Measurements from ENCODE around the gene ATRX.
"Not testable (repeated sequence)": the region's sequence is repeated elsewhere in the genome, so short reads cannot be mapped to it uniquely, and the experiment has no call there.

ATRX gene

DNA sequence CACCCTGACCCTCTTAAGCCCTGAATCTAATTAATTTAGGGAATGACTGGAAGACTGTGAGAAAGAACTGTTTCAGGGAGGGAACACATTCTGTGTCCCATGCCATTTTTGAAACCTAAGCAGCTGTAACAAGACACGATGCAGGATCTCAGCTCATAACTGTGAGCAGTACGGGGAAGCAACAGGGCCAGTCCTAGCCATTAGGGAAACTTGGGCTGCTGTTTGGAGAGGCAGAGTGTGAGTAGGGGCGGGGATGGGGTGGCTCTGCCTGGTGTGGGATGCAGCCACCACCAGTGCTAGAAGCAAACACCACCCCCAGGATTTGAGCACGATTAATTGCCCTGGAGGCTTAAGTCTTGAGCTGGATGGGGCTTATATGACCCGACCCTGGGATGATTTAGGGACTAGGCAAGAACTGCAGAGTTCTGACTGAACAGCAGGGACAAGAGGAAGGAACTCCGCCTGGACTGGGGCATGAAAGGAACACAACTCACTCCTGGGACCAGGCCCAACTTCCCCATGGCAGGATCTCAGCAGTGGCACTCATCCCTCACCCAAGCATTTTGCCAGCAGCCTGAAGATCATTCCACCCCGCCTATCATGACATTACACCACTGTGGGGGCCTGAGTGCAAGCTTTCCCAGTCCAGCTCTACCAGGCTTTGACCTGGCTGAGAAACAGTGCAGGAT is 43.1 kb downstream of the ATRX start:
- Histone ChIP-seq H3K4me3 (ENCODE audit: low read depth, low read length) (no peak overlapping the region), H3K27me3 (ENCODE audit: insufficient read depth, low read depth, severe bottlenecking) (peaks cover 2% of the 10 kb centered on the region), H3K9me3 (ENCODE audit: severe bottlenecking) (no peaks in the 10 kb centered on the region), H3K27ac (no peak overlapping the region), H3K36me3 (no peaks in the 10 kb centered on the region)
- TF ChIP-seq, protein P1, sequence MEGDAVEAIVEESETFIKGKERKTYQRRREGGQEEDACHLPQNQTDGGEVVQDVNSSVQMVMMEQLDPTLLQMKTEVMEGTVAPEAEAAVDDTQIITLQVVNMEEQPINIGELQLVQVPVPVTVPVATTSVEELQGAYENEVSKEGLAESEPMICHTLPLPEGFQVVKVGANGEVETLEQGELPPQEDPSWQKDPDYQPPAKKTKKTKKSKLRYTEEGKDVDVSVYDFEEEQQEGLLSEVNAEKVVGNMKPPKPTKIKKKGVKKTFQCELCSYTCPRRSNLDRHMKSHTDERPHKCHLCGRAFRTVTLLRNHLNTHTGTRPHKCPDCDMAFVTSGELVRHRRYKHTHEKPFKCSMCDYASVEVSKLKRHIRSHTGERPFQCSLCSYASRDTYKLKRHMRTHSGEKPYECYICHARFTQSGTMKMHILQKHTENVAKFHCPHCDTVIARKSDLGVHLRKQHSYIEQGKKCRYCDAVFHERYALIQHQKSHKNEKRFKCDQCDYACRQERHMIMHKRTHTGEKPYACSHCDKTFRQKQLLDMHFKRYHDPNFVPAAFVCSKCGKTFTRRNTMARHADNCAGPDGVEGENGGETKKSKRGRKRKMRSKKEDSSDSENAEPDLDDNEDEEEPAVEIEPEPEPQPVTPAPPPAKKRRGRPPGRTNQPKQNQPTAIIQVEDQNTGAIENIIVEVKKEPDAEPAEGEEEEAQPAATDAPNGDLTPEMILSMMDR (IDR thresholded peaks at IDR 0.05; ENCODE audit: low read depth, low read length) = no peak
- peak; percentile 25 for DNase-seq

DNA sequence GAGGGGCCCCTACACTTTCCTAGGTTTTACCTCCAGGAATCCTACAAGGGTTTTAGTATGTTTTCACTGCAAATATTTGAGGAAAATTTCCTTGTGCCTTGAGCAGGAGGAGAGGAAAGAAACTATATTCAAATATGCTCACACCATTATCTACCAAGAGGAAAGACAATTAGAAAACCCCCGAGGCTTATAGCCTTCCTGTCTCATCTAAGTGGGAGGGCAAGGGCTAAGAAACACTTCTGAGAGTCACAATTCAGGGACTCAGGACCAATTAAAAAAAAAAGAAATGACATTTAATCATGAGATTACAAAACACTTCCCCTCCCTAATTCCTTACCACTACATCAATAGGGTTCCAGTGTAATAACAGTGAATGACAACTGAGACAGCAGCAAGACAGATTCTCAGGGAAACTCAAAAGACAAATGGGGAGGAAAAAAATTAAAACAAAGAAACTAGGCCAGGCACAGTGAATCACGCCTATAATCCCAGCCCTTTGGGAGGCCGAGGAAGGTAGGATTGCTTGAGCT is 45.6 kb downstream of the ATRX start:
- H3K9me3 ChIP-seq (ENCODE audit: severe bottlenecking) = no peaks in the 10 kb centered on the region
- no peak overlapping the region for H3K4me3 ChIP-seq (ENCODE audit: low read depth, low read length)
- DNase-seq = no peak
- no peak overlapping the region for H3K27ac ChIP-seq
- TF ChIP-seq, protein P1 (IDR thresholded peaks at IDR 0.05; ENCODE audit: low read depth, low read length) = no peak
- peaks cover 2% of the 10 kb centered on the region for H3K27me3 ChIP-seq (ENCODE audit: insufficient read depth, low read depth, severe bottlenecking)
- no peaks in the 10 kb centered on the region for H3K36me3 ChIP-seq

DNA sequence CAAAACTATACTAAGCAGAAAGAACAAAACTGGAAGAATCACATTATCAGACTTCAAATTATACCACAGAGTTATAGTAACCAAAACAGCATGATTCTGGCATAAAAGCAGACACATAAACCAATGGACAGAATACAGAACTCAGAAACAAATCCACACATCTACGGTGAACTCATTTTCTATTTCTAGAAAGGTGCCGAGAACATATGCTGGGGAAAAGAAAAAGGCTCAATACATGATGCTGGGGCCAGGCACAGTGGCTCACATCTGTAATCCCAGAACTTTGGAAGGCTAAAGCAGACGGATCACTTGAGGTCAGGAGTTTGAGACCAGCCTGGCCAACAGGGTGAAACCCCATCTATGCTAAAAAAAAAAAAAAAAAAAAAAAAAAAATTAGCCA is 52.7 kb downstream of the ATRX start:
- Histone ChIP-seq H3K4me3 (ENCODE audit: low read depth, low read length) (no peak overlapping the region), H3K27me3 (ENCODE audit: insufficient read depth, low read depth, severe bottlenecking) (no peaks in the 10 kb centered on the region)

DNA sequence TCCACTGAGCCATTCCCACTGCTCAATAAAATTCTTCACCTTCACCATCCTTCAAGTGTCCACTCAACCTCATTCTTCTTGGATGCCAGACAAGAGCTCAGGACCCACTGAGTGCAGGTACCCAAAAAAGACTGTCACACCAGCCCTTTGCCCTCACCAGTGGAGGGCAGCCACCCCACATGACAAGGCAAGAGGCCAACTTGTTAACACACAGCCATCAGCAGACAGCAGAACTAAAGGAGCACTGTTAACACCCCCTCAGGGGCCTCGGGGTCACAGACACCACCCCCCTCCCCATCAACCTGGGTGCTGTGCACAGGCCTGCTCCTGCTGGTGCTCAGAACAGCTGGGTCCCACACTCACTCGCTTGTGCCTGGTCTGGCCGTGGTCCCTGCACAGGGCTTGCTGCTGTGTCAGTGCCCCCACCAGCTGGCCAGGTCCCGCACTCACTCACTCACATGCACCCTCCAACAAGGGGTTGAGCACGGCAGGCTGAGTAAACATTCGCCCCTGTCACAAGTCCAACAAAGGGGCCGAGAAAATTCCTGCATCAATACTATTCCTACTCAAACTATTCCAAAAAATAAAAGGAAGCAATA is 54.1 kb downstream of the ATRX start:
- TF ChIP-seq, protein P1 (IDR thresholded peaks at IDR 0.05; ENCODE audit: low read depth, low read length) = no peak
- Histone ChIP-seq H3K36me3 (no peaks in the 10 kb centered on the region), H3K27ac (no peak overlapping the region), H3K9me3 (ENCODE audit: severe bottlenecking) (no peaks in the 10 kb centered on the region), H3K4me3 (ENCODE audit: low read depth, low read length) (no peak overlapping the region), H3K27me3 (ENCODE audit: insufficient read depth, low read depth, severe bottlenecking) (no peaks in the 10 kb centered on the region)
- DNase-seq = no peak

More for the DNA sequence above, 52.7 kb downstream of the ATRX start:
- Histone ChIP-seq H3K9me3 (ENCODE audit: severe bottlenecking) (no peaks in the 10 kb centered on the region), H3K36me3 (no peaks in the 10 kb centered on the region), H3K27ac (no peak overlapping the region)
- no peak for DNase-seq
- TF ChIP-seq, protein P1 (IDR thresholded peaks at IDR 0.05; ENCODE audit: low read depth, low read length) = no peak

DNA sequence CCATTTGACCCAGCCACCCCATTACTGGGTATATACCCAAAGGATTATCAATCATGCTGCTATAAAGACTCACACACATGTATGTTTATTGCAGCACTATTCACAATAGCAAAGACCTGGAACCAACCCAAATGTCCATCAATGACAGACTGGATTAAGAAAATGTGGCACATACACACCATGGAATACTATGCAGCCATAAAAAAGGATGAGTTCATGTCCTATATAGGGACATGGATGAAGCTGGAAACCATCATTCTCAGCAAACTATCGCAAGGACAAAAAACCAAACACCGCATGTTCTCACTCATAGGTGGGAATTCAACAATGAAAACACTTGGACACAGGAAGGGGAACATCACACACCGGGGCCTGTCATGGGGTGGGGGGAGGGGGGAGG is 59.9 kb downstream of the ATRX start:
- not testable (repeated sequence) for H3K27ac ChIP-seq; DNase-seq; H3K9me3 ChIP-seq (ENCODE audit: severe bottlenecking); H3K36me3 ChIP-seq; H3K27me3 ChIP-seq (ENCODE audit: insufficient read depth, low read depth, severe bottlenecking); H3K4me3 ChIP-seq (ENCODE audit: low read depth, low read length)

DNA sequence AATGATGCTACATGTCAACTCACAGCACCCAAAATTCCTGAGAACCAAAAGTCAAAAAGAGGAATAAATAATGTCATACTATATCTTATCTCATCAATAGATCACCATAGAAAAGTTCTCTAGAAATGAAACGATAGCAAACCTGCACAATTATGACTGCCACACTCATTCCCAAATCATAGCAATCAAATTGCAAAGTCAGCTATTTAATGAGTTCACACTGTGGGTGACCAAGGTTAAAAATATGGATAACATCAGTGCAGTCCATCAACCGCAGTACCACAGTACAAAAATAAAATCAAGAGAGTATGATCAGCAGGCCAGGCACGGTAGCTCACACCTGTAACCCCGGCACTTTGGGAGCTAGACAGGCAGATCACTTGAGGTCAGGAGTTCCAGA is 62.3 kb downstream of the ATRX start:
- no peaks in the 10 kb centered on the region for H3K27me3 ChIP-seq (ENCODE audit: insufficient read depth, low read depth, severe bottlenecking)
- no peaks in the 10 kb centered on the region for H3K36me3 ChIP-seq
- no peak for DNase-seq
- TF ChIP-seq, protein P1 (IDR thresholded peaks at IDR 0.05; ENCODE audit: low read depth, low read length) = no peak
- no peak overlapping the region for H3K4me3 ChIP-seq (ENCODE audit: low read depth, low read length)
- peaks cover 3% of the 10 kb centered on the region for H3K9me3 ChIP-seq (ENCODE audit: severe bottlenecking)
- no peak overlapping the region for H3K27ac ChIP-seq

All from WERI-Rb-1 (cell line).